GM12878 (cell line): ENCODE results near the gene EPOP. TPM values are rescaled to one million over a fixed set of nuclear protein-coding genes. Genes with fewer than 3 reads are reported as not detected.

Experiments
- ATAC-seq: fragments of 200-7000 bp; cut with Tn5 transposase; 3 replicates; pipeline ENCODE4 v1.9.1; 2020; ENCODE audit warnings: mild to moderate bottlenecking, moderate library complexity
- BruUV-seq: library from RNA; stranded (reverse); fragments of 400-500 nt; replicated peaks from 2 replicates; lab custom pipeline; 2021; lab: Mats Ljungman, UMichigan
- CTCF ChIA-PET: fragments of 300-600 bp; sonication (Branson Sonifier 250); formaldehyde crosslinking; extraction: SDS; loops from one replicate; lab custom pipeline; 2021; ENCODE audit warnings: inconsistent platforms; lab: Yijun Ruan, JAX
- POLR2A ChIA-PET: fragments of 350-600 bp; formaldehyde crosslinking; extraction: SDS; loops from one replicate; lab custom pipeline; 2021; ENCODE audit warnings: inconsistent platforms; lab: Charles Lee
- RAD21 ChIA-PET: fragments of 300-600 bp; sonication (Branson Sonifier 250); formaldehyde crosslinking; loops from one replicate; lab custom pipeline; 2023; ENCODE audit warnings: antibody characterized with exemption; ENCODE audit not compliant: unreplicated experiment; lab: Charles Lee
- SMC1A ChIA-PET: fragments of 300-600 bp; sonication (Branson Sonifier 250); formaldehyde crosslinking; loops from one replicate; lab custom pipeline; 2023; ENCODE audit not compliant: unreplicated experiment, uncharacterized antibody; lab: Charles Lee
- DNase-seq: peaks from one replicate; pipeline ENCODE4 v3.0.0-alpha.2; 2011; ENCODE audit warnings: low read depth, low spot score
- FAIRE-seq: peaks from 3 replicates; lab custom pipeline; 2011; peaks lifted over from hg19 to GRCh38; lab: Jason Lieb, UNC
- H2AFZ ChIP-seq: 2 replicates; pipeline ENCODE4 v1.6.0; 2011; ENCODE audit warnings: low read depth, low read length, control low read depth; ENCODE audit not compliant: control insufficient read depth
- H3K27ac ChIP-seq: 2 replicates; pipeline ENCODE4 v1.5.1; 2011; ENCODE audit warnings: control low read depth; ENCODE audit not compliant: control insufficient read depth, insufficient read depth
- H3K27me3 ChIP-seq, 2 experiments: replicated peaks in 1 of 2; 2 replicates each; pipeline versions ENCODE4 v1.6.0 to v1.6.1; 2011; ENCODE audit warnings: low read length in 1 of 2; ENCODE audit not compliant: control insufficient read depth in 2 of 2, insufficient read depth in 2 of 2
- H3K36me3 ChIP-seq, 2 experiments: 2 replicates each; pipeline ENCODE4 v1.5.1; 2011; ENCODE audit warnings: low read length in 1 of 2; ENCODE audit not compliant: control insufficient read depth in 2 of 2, insufficient read depth in 2 of 2
- H3K4me1 ChIP-seq: 2 replicates; pipeline ENCODE4 v1.6.1; 2011; ENCODE audit warnings: mild to moderate bottlenecking, low read length, moderate library complexity, mixed read lengths; ENCODE audit not compliant: control insufficient read depth, insufficient read depth
- H3K4me2 ChIP-seq: 2 replicates; pipeline ENCODE4 v1.6.0; 2011; ENCODE audit warnings: control low read depth; ENCODE audit not compliant: control insufficient read depth, insufficient read depth
- H3K4me3 ChIP-seq: fragments of 200-600 bp; sonication (generic); 2 replicates; pipeline ENCODE4 v1.5.1; 2016
- H3K79me2 ChIP-seq: 2 replicates; pipeline ENCODE4 v1.6.0; 2011; ENCODE audit warnings: low read length; ENCODE audit not compliant: control insufficient read depth, insufficient read depth
- H3K9ac ChIP-seq: 2 replicates; pipeline ENCODE4 v1.8.0; 2011; ENCODE audit warnings: low read length, control low read depth, mixed read lengths; ENCODE audit not compliant: control insufficient read depth, insufficient read depth
- H3K9me3 ChIP-seq: replicated peaks from 3 replicates; pipeline ENCODE4 v1.5.1; 2011; ENCODE audit warnings: mild to moderate bottlenecking, low read length; ENCODE audit not compliant: control insufficient read depth, insufficient read depth
- H4K20me1 ChIP-seq: 2 replicates; pipeline ENCODE4 v1.6.0; 2011; ENCODE audit not compliant: control insufficient read depth, insufficient read depth
- BMI1 ChIP-seq: fragments of 450-650 bp; IDR thresholded peaks from 2 replicates; pipeline ENCODE4 v1.6.1; 2016; ENCODE audit warnings: mild to moderate bottlenecking, moderate library complexity, borderline replicate concordance
- EP300 ChIP-seq, 2 experiments: fragments of 150-350 bp in 1 of 2; IDR thresholded peaks; 2 replicates each; pipeline ENCODE4 v1.6.1; 2011 to 2012; ENCODE audit warnings: low read depth in 2 of 2, low read length in 2 of 2, borderline replicate concordance in 1 of 2, improper control_type of control experiment in 1 of 2, inconsistent platforms in 1 of 2; ENCODE audit not compliant: control insufficient read depth in 1 of 2
- ETV6 ChIP-seq, 2 experiments: fragments of 450-650 bp in 1 of 2; IDR thresholded peaks in 1 of 2; conservative IDR thresholded peaks in 1 of 2; 2 replicates each; pipeline ENCODE4 v1.6.1; 2014; ENCODE audit warnings: antibody characterized with exemption in 1 of 2, borderline replicate concordance in 1 of 2, low read depth in 1 of 2, mild to moderate bottlenecking in 1 of 2, moderate library complexity in 1 of 2
- FOS ChIP-seq: IDR thresholded peaks from 3 replicates; pipeline ENCODE4 v1.6.1; 2011; ENCODE audit warnings: borderline replicate concordance; ENCODE audit not compliant: insufficient read length; ENCODE audit errors: extremely low read depth
- FOXK2 ChIP-seq: fragments of 450-650 bp; IDR thresholded peaks from 2 replicates; pipeline ENCODE4 v1.6.1; 2017; ENCODE audit warnings: mild to moderate bottlenecking, moderate library complexity
- GATAD2B ChIP-seq: fragments of 450-650 bp; conservative IDR thresholded peaks from 2 replicates; pipeline ENCODE4 v1.6.1; 2017; ENCODE audit warnings: low read depth, mild to moderate bottlenecking, moderate library complexity
- JUND ChIP-seq: IDR thresholded peaks from 2 replicates; pipeline ENCODE4 v1.6.1; 2012; ENCODE audit warnings: low read depth, mild to moderate bottlenecking, low read length, improper control_type of control experiment, moderate library complexity
- KLF5 ChIP-seq: fragments of 450-650 bp; IDR thresholded peaks from 2 replicates; pipeline ENCODE4 v1.6.1; 2014; ENCODE audit warnings: mild to moderate bottlenecking; ENCODE audit not compliant: partially characterized antibody
- MTA3 ChIP-seq: IDR thresholded peaks from 2 replicates; pipeline ENCODE4 v1.6.1; 2012; ENCODE audit warnings: low read length, inconsistent platforms, borderline replicate concordance
- MYC ChIP-seq: IDR thresholded peaks from 2 replicates; pipeline ENCODE4 v1.6.1; 2011; ENCODE audit warnings: mild to moderate bottlenecking, low read length, moderate library complexity, inconsistent platforms; ENCODE audit not compliant: insufficient read depth, insufficient replicate concordance, insufficient read length, severe bottlenecking
- PAX5 ChIP-seq: IDR thresholded peaks from 2 replicates; pipeline ENCODE4 v1.6.1; 2011; ENCODE audit warnings: low read depth, low read length, borderline replicate concordance
- RBBP5 ChIP-seq: fragments of 200-600 bp; sonication (generic); conservative IDR thresholded peaks from 2 replicates; pipeline ENCODE4 v1.6.1; 2016
- SMC3 ChIP-seq: IDR thresholded peaks from 2 replicates; pipeline ENCODE4 v1.6.1; 2011; ENCODE audit warnings: low read length, improper control_type of control experiment, borderline replicate concordance
- SREBF1 ChIP-seq: IDR thresholded peaks from 2 replicates; pipeline ENCODE4 v1.6.1; 2012; ENCODE audit warnings: mild to moderate bottlenecking, low read length
- SUZ12 ChIP-seq: fragments of 200-600 bp; sonication (generic); IDR thresholded peaks from one replicate; pipeline ENCODE4 v1.6.1; 2018; ENCODE audit warnings: antibody characterized with exemption, mild to moderate bottlenecking; ENCODE audit not compliant: unreplicated experiment
- WGBS: methylation state at CpG from one replicate; pipeline ENCODE4 v1.1.6; 2016; ENCODE audit warnings: low lambda C conversion rate; ENCODE audit not compliant: insufficient replicate concordance, insufficient coverage; ENCODE audit errors: missing lambda C conversion rate; 5-methylcytosine and 5-hydroxymethylcytosine counted together
- in situ Hi-C: fragments of 300-500 bp; cut with MboI; formaldehyde crosslinking; loops from 9 replicates; pipeline ENCODE4 v1.14.3; 2018; ENCODE audit warnings: mixed read lengths
- intact Hi-C: fragments of 100-400 bp; cut with micrococcal nuclease; formaldehyde crosslinking; loops from one replicate; pipeline ENCODE4 v1.14.2; 2022; ENCODE audit not compliant: unreplicated experiment
- polyA plus RNA-seq, 11 experiments: library from polyadenylated mRNA; depleted of rRNA in 4 of 11; unstranded in 6 of 11; stranded (reverse) in 5 of 11; fragments of >200 nt; fragmentation: Nextera tagmentation in 4 of 11; fragmentation: Illumina TruSeq in 1 of 11; extraction: Ambion mirVana in 4 of 11; extraction: Trizol in 1 of 11; gene quantifications; 1 replicate in 1 of 11; 2 replicates in 10 of 11; pipeline versions ENCODE4 v1.2.1 to v1.2.3, GENCODE V29; 2011 to 2016; ENCODE audit warnings: inconsistent platforms in 2 of 11, missing spikeins in 2 of 11, low read depth in 1 of 11
- total RNA-seq, 4 experiments: library from RNA; depleted of rRNA in 3 of 4; stranded (reverse); fragments of >200 nt in 3 of 4; fragmentation: Illumina TruSeq in 1 of 4; extraction: Trizol in 1 of 4; gene quantifications; 2 replicates each; pipeline versions ENCODE4 v1.2.1 to v1.2.3, GENCODE V29; 2013 to 2021
- TF ChIP-seq, protein P1 (sequence below): IDR thresholded peaks from 2 replicates; pipeline ENCODE4 v1.6.1; 2011; ENCODE audit warnings: low read depth, mild to moderate bottlenecking, low read length, moderate library complexity, borderline replicate concordance; ENCODE audit errors: extremely low read depth
- TF ChIP-seq, protein P2 (sequence below): fragments of 450-650 bp; IDR thresholded peaks from 2 replicates; pipeline ENCODE4 v1.6.1; 2017; ENCODE audit warnings: mild to moderate bottlenecking, moderate library complexity

Gene EPOP
- total and polyA plus RNA-seq, 10 of the 15 experiments (the other 5 are each of a cell fraction or from before 2014, with no cell fraction given) = 0.53 to 9.0 (median 3.7) TPM

DNA sequence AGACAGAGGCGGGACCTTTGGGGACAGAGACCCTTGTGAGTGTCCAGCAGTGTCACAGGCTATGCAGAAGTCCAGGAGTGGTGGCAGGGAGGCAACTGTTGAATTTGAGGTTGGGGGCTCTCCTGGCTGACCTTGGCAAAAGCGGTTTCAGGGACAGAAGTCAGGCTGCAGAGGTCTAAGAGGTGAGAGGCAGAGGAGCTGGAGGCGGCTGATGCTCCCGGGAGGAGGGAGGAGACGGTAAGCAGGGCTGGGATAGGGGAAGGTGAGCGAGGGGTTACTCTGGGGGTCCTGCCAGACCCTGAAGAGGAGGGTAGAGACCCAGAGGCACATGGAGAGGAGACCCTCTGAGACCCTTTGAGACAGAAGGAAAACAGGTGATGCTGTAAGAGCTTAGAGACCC is 5.2 kb downstream of the EPOP start:
- BruUV-seq = no TSS peak
- no peak for FAIRE-seq
- WGBS = 2% methylated on average over 6 of the region's 6 CpGs
- Histone ChIP-seq H3K4me1 (peaks cover 8% of the 10 kb centered on the region), H3K79me2 (peaks cover 2% of the 10 kb centered on the region; the same call in 1 of the 2 replicates), H3K9me3 (no peaks in the 10 kb centered on the region), H3K27me3 (peaks cover 11 to 15% of the 10 kb centered on the region in 2 experiments; a peak in 3 of 4 replicates), H3K36me3 (no peaks in the 10 kb centered on the region), H3K4me3 (no peak overlapping the region), H4K20me1 (peaks cover 4% of the 10 kb centered on the region; the same call in 1 of the 2 replicates), H2AFZ (no peak overlapping the region), H3K9ac (no peak overlapping the region), H3K27ac (no peak overlapping the region), H3K4me2 (no peak overlapping the region)
- TF ChIP-seq KLF5 (no peak), RBBP5 (no peak), MTA3 (no peak), ETV6 (conservative IDR thresholded peaks at IDR 0.05 in 1 of 2, IDR thresholded peaks at IDR 0.05 in 1 of 2; ENCODE audit: borderline replicate concordance in 1 of 2, low read depth in 1 of 2) (no peak), SUZ12 (no peak), SREBF1 (no peak), GATAD2B (no peak), FOXK2 (no peak), SMC3 (no peak), MYC (no peak), BMI1 (no peak), FOS (no peak), JUND (no peak), EP300 (IDR thresholded peaks at IDR 0.05; ENCODE audit: borderline replicate concordance in 1 of 2, control insufficient read depth in 1 of 2, low read depth in 2 of 2, low read length in 2 of 2) (no peak), PAX5 (no peak)
- TF ChIP-seq, protein P1, sequence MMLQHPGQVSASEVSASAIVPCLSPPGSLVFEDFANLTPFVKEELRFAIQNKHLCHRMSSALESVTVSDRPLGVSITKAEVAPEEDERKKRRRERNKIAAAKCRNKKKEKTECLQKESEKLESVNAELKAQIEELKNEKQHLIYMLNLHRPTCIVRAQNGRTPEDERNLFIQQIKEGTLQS = no peak
- TF ChIP-seq, protein P2, sequence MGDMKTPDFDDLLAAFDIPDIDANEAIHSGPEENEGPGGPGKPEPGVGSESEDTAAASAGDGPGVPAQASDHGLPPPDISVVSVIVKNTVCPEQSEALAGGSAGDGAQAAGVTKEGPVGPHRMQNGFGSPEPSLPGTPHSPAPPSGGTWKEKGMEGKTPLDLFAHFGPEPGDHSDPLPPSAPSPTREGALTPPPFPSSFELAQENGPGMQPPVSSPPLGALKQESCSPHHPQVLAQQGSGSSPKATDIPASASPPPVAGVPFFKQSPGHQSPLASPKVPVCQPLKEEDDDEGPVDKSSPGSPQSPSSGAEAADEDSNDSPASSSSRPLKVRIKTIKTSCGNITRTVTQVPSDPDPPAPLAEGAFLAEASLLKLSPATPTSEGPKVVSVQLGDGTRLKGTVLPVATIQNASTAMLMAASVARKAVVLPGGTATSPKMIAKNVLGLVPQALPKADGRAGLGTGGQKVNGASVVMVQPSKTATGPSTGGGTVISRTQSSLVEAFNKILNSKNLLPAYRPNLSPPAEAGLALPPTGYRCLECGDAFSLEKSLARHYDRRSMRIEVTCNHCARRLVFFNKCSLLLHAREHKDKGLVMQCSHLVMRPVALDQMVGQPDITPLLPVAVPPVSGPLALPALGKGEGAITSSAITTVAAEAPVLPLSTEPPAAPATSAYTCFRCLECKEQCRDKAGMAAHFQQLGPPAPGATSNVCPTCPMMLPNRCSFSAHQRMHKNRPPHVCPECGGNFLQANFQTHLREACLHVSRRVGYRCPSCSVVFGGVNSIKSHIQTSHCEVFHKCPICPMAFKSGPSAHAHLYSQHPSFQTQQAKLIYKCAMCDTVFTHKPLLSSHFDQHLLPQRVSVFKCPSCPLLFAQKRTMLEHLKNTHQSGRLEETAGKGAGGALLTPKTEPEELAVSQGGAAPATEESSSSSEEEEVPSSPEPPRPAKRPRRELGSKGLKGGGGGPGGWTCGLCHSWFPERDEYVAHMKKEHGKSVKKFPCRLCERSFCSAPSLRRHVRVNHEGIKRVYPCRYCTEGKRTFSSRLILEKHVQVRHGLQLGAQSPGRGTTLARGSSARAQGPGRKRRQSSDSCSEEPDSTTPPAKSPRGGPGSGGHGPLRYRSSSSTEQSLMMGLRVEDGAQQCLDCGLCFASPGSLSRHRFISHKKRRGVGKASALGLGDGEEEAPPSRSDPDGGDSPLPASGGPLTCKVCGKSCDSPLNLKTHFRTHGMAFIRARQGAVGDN = no peak
- in situ Hi-C loops (loop anchor here (5.0 kb wide), 1 partner anchor 112 kb away; no protein-coding TSS in a partner anchor), intact Hi-C loops (loop anchor here (5.0 kb wide), 2 partner anchors 87 to 162 kb away; no protein-coding TSS in a partner anchor)
- SMC1A ChIA-PET = interaction anchor here (1.4 to 10.8 kb wide), 2 partner anchors 80 to 114 kb away, joined by 3 to 227 read pairs; no protein-coding TSS in a partner anchor
- no peak for DNase-seq
- POLR2A ChIA-PET = interaction anchor here (0.7 to 1.0 kb wide), 2 partner anchors 110 to 122 kb away, joined by 3 read pairs; no protein-coding TSS in a partner anchor
- RAD21 ChIA-PET = interaction anchor here (0.8 to 13.5 kb wide), 4 partner anchors 9 to 110 kb away, joined by 3 to 294 read pairs (median 4); no protein-coding TSS in a partner anchor
- CTCF ChIA-PET = interaction anchor here (0.6 to 14.9 kb wide), 13 partner anchors 13 to 659 kb away, joined by 3 to 492 read pairs (median 6); partner anchors contain the start of gene SRCIN1
- no peak for ATAC-seq
